ENCODE data around the gene KRTAP4-12.

- TF ChIP-seq CTCF (IDR thresholded peaks at IDR 0.05) (no peak), EZH2 (IDR thresholded peaks at IDR 0.05; ENCODE audit: borderline replicate concordance, insufficient read depth, low read depth, low read length, poor library complexity, severe bottlenecking) (no peak)
Observed at GRCh38 chr17:41160648-41161047, 36.7 kb upstream of the KRTAP4-12 start, which contains the start of gene KRTAP4-4.
